ENCODE results near the gene RNF4.

Gene RNF4

GRCh38 chr4:2470791-2471190 is 1.9 kb downstream of the RNF4 start:
- TF ChIP-seq EZH2 (IDR thresholded peaks at IDR 0.05): no peak
- no peak for TF ChIP-seq POLR2AphosphoS5 (IDR thresholded peaks at IDR 0.05; ENCODE audit: borderline replicate concordance, low read depth, low read length)
- TF ChIP-seq FOXP2 (optimal IDR thresholded peaks at IDR 0.05; ENCODE audit: control extremely low read depth, extremely low read length, insufficient read depth): no peak
- Histone ChIP-seq H3K36me3 (ENCODE audit: insufficient read depth, low read length) (peaks cover 53% of the 10 kb centered on the region), H3K9me3 (ENCODE audit: low read depth, low read length) (peaks cover 17% of the 10 kb centered on the region; the same call in 1 of the 2 replicates), H3K9ac (ENCODE audit: insufficient read length) (peak overlapping the region; percentile 94), H3K27ac (no peak overlapping the region), H3K4me3 (peak overlapping the region; percentile 81)
- DNase-seq (ENCODE audit: low read depth, low spot score): no peak

GRCh38 chr4:2472187-2472586 is 3.3 kb downstream of the RNF4 start:
- Histone ChIP-seq H3K36me3 (ENCODE audit: insufficient read depth, low read length) (peaks cover 59% of the 10 kb centered on the region), H3K27ac (peak overlapping the region; percentile 52; the same call in 1 of the 2 replicates)

GRCh38 chr4:2478229-2478628 is 9.3 kb downstream of the RNF4 start:
- H3K9ac ChIP-seq (ENCODE audit: insufficient read length): no peak overlapping the region
- H3K27ac ChIP-seq: peak overlapping the region; percentile 98

More at GRCh38 chr4:2472187-2472586, 3.3 kb downstream of the RNF4 start:
- H3K4me3 ChIP-seq: no peak overlapping the region
- no peak overlapping the region for H3K9ac ChIP-seq (ENCODE audit: insufficient read length)
- no peak for TF ChIP-seq POLR2AphosphoS5 (IDR thresholded peaks at IDR 0.05; ENCODE audit: borderline replicate concordance, low read depth, low read length)
- TF ChIP-seq FOXP2 (optimal IDR thresholded peaks at IDR 0.05; ENCODE audit: control extremely low read depth, extremely low read length, insufficient read depth): no peak
- no peak for TF ChIP-seq EZH2 (IDR thresholded peaks at IDR 0.05)
- H3K9me3 ChIP-seq (ENCODE audit: low read depth, low read length): peaks cover 17% of the 10 kb centered on the region; the same call in 1 of the 2 replicates
- no peak for DNase-seq (ENCODE audit: low read depth, low spot score)

GRCh38 chr4:2480649-2481048 is 11.7 kb downstream of the RNF4 start:
- TF ChIP-seq EZH2 (IDR thresholded peaks at IDR 0.05) (no peak), POLR2AphosphoS5 (IDR thresholded peaks at IDR 0.05; ENCODE audit: borderline replicate concordance, low read depth, low read length) (no peak), FOXP2 (optimal IDR thresholded peaks at IDR 0.05; ENCODE audit: control extremely low read depth, extremely low read length, insufficient read depth) (no peak)
- H3K9ac ChIP-seq (ENCODE audit: insufficient read length): peak overlapping the region; percentile 22
- no peaks in the 10 kb centered on the region for H3K9me3 ChIP-seq (ENCODE audit: low read depth, low read length)
- peaks cover 13% of the 10 kb centered on the region for H3K36me3 ChIP-seq (ENCODE audit: insufficient read depth, low read length)
- DNase-seq (ENCODE audit: low read depth, low spot score): no peak
- H3K4me3 ChIP-seq: no peak overlapping the region
- H3K27ac ChIP-seq: peak overlapping the region; percentile 98

More at GRCh38 chr4:2478229-2478628, 9.3 kb downstream of the RNF4 start:
- no peak for TF ChIP-seq FOXP2 (optimal IDR thresholded peaks at IDR 0.05; ENCODE audit: control extremely low read depth, extremely low read length, insufficient read depth)
- peak; percentile 61; the same call in 1 of the 2 replicates for TF ChIP-seq POLR2AphosphoS5 (IDR thresholded peaks at IDR 0.05; ENCODE audit: borderline replicate concordance, low read depth, low read length)
- DNase-seq (ENCODE audit: low read depth, low spot score): peak; percentile 96
- Histone ChIP-seq H3K36me3 (ENCODE audit: insufficient read depth, low read length) (peaks cover 34% of the 10 kb centered on the region), H3K9me3 (ENCODE audit: low read depth, low read length) (no peaks in the 10 kb centered on the region), H3K4me3 (peak overlapping the region; percentile 78)

GRCh38 chr4:2482192-2482591 is 13.3 kb downstream of the RNF4 start:
- H3K9me3 ChIP-seq (ENCODE audit: low read depth, low read length): no peaks in the 10 kb centered on the region
- peaks cover 10% of the 10 kb centered on the region; the same call in 1 of the 2 replicates for H3K36me3 ChIP-seq (ENCODE audit: insufficient read depth, low read length)
- peak overlapping the region; percentile 98 for H3K27ac ChIP-seq
- H3K9ac ChIP-seq (ENCODE audit: insufficient read length): no peak overlapping the region
- H3K4me3 ChIP-seq: no peak overlapping the region
- no peak for DNase-seq (ENCODE audit: low read depth, low spot score)
- no peak for TF ChIP-seq POLR2AphosphoS5 (IDR thresholded peaks at IDR 0.05; ENCODE audit: borderline replicate concordance, low read depth, low read length)
- no peak for TF ChIP-seq FOXP2 (optimal IDR thresholded peaks at IDR 0.05; ENCODE audit: control extremely low read depth, extremely low read length, insufficient read depth)
- TF ChIP-seq EZH2 (IDR thresholded peaks at IDR 0.05): no peak

GRCh38 chr4:2482693-2483092 is 13.8 kb downstream of the RNF4 start:
- no peak overlapping the region for H3K4me3 ChIP-seq
- H3K9me3 ChIP-seq (ENCODE audit: low read depth, low read length): no peaks in the 10 kb centered on the region
- no peak for DNase-seq (ENCODE audit: low read depth, low spot score)
- TF ChIP-seq EZH2 (IDR thresholded peaks at IDR 0.05) (no peak), FOXP2 (optimal IDR thresholded peaks at IDR 0.05; ENCODE audit: control extremely low read depth, extremely low read length, insufficient read depth) (no peak), POLR2AphosphoS5 (IDR thresholded peaks at IDR 0.05; ENCODE audit: borderline replicate concordance, low read depth, low read length) (no peak)
- H3K9ac ChIP-seq (ENCODE audit: insufficient read length): no peak overlapping the region
- H3K27ac ChIP-seq: peak overlapping the region; percentile 98; the same call in 1 of the 2 replicates
- peaks cover 13% of the 10 kb centered on the region; the same call in 1 of the 2 replicates for H3K36me3 ChIP-seq (ENCODE audit: insufficient read depth, low read length)

- no peak overlapping the region for H3K9ac ChIP-seq (ENCODE audit: insufficient read length)
- H3K27ac ChIP-seq: peak overlapping the region; percentile 98; the same call in 1 of the 2 replicates
- no peak for TF ChIP-seq FOXP2 (optimal IDR thresholded peaks at IDR 0.05; ENCODE audit: control extremely low read depth, extremely low read length, insufficient read depth)
- no peak for TF ChIP-seq EZH2 (IDR thresholded peaks at IDR 0.05)
- TF ChIP-seq POLR2AphosphoS5 (IDR thresholded peaks at IDR 0.05; ENCODE audit: borderline replicate concordance, low read depth, low read length): no peak
Measured at GRCh38 chr4:2483237-2483636, 14.3 kb downstream of the RNF4 start.

GRCh38 chr4:2484185-2484584 is 15.3 kb downstream of the RNF4 start:
- TF ChIP-seq FOXP2 (optimal IDR thresholded peaks at IDR 0.05; ENCODE audit: control extremely low read depth, extremely low read length, insufficient read depth) (no peak), POLR2AphosphoS5 (IDR thresholded peaks at IDR 0.05; ENCODE audit: borderline replicate concordance, low read depth, low read length) (no peak), EZH2 (IDR thresholded peaks at IDR 0.05) (no peak)
- no peak for DNase-seq (ENCODE audit: low read depth, low spot score)
- Histone ChIP-seq H3K27ac (no peak overlapping the region), H3K9me3 (ENCODE audit: low read depth, low read length) (no peaks in the 10 kb centered on the region), H3K36me3 (ENCODE audit: insufficient read depth, low read length) (peaks cover 20% of the 10 kb centered on the region; the same call in 1 of the 2 replicates), H3K4me3 (no peak overlapping the region), H3K9ac (ENCODE audit: insufficient read length) (no peak overlapping the region)

More at GRCh38 chr4:2483237-2483636, 14.3 kb downstream of the RNF4 start:
- H3K9me3 ChIP-seq (ENCODE audit: low read depth, low read length): no peaks in the 10 kb centered on the region
- H3K4me3 ChIP-seq: no peak overlapping the region
- no peak for DNase-seq (ENCODE audit: low read depth, low spot score)
- peaks cover 14% of the 10 kb centered on the region; the same call in 1 of the 2 replicates for H3K36me3 ChIP-seq (ENCODE audit: insufficient read depth, low read length)
